Measurements from ENCODE around the gene DAND5.

DNA sequence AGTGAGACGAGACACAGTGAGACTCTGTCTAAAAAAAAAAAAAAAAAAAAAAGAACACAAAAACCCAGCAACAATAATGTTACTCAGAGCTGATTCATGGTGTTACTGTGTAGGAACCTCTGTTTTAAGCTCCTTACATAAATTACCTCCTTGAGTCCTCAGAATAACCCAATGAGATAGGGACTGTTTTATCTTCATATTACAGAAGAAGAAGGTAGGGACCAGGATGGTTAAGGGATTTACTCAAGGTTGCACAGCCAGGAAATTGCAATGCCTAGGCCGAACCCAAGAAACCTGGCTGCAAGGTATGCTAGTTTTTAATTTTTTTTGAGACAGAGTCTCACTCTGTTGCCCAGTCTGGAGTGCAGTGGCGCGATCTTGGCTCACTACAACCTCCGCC is 1.5 kb upstream of the DAND5 start:
- TF ChIP-seq, protein P1, sequence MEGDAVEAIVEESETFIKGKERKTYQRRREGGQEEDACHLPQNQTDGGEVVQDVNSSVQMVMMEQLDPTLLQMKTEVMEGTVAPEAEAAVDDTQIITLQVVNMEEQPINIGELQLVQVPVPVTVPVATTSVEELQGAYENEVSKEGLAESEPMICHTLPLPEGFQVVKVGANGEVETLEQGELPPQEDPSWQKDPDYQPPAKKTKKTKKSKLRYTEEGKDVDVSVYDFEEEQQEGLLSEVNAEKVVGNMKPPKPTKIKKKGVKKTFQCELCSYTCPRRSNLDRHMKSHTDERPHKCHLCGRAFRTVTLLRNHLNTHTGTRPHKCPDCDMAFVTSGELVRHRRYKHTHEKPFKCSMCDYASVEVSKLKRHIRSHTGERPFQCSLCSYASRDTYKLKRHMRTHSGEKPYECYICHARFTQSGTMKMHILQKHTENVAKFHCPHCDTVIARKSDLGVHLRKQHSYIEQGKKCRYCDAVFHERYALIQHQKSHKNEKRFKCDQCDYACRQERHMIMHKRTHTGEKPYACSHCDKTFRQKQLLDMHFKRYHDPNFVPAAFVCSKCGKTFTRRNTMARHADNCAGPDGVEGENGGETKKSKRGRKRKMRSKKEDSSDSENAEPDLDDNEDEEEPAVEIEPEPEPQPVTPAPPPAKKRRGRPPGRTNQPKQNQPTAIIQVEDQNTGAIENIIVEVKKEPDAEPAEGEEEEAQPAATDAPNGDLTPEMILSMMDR (IDR thresholded peaks at IDR 0.05), result no peak
- TF ChIP-seq POLR2A (IDR thresholded peaks at IDR 0.05), result no peak
